OCI-LY7 (cell line): ENCODE results near the gene IGSF21.

Source experiments
- CTCF ChIP-seq: fragments of 200-600 bp; sonication (generic); conservative IDR thresholded peaks from 2 replicates; pipeline ENCODE4 v1.5.1; 2014; ENCODE audit warnings: mild to moderate bottlenecking, antibody characterized with exemption, low read length, moderate library complexity, mixed read lengths
- EZH2phosphoT487 ChIP-seq: fragments of 200-600 bp; sonication (generic); IDR thresholded peaks from 2 replicates; pipeline ENCODE4 v1.6.1; 2018; ENCODE audit warnings: low read depth, borderline replicate concordance, mild to moderate bottlenecking, mixed run types, antibody characterized with exemption, low read length, moderate library complexity, mixed read lengths

- TF ChIP-seq CTCF (no peak), EZH2phosphoT487 (no peak)
Measured at GRCh38 chr1:18093193-18093592, 14.4 kb upstream of the IGSF21 start.
